Choroid plexus epithelial cell (primary cell): ENCODE data around the gene TGIF2.
"Not testable (repeated sequence)": the region's sequence is repeated elsewhere in the genome, so short reads cannot be mapped to it uniquely, and the experiment has no call there.

ENCODE experiments used
- DNase-seq: peaks from one replicate; pipeline ENCODE4 v3.0.0-alpha.2; 2010; ENCODE audit warnings: low read depth
- H3K4me3 ChIP-seq: 2 replicates; pipeline ENCODE4 v1.5.1; 2011; ENCODE audit warnings: low read depth, mild to moderate bottlenecking, control low read depth, low read length, moderate library complexity
- CTCF ChIP-seq: conservative IDR thresholded peaks from 2 replicates; pipeline ENCODE4 v1.5.1; 2011; ENCODE audit warnings: low read depth, mild to moderate bottlenecking, control low read depth, inconsistent platforms, low read length, moderate library complexity

TGIF2 gene

GRCh38 chr20:36632487-36633284, 59.3 kb downstream of the TGIF2 start:
- TF ChIP-seq CTCF: no peak
- no peak overlapping the region for H3K4me3 ChIP-seq
- DNase-seq: no peak

- H3K4me3 ChIP-seq: no peak overlapping the region
- no peak for DNase-seq
- TF ChIP-seq CTCF: no peak
Observed at GRCh38 chr20:36633285-36633772, 59.9 kb downstream of the TGIF2 start.

- DNase-seq: no peak
- no peak overlapping the region for H3K4me3 ChIP-seq
- no peak for TF ChIP-seq CTCF
Observed at GRCh38 chr20:36634342-36634741, 60.9 kb downstream of the TGIF2 start.

- H3K4me3 ChIP-seq, DNase-seq: not testable (repeated sequence)
Observed at GRCh38 chr20:36638876-36639400, 65.5 kb downstream of the TGIF2 start.

- no peak for DNase-seq
- no peak overlapping the region for H3K4me3 ChIP-seq
- no peak for TF ChIP-seq CTCF
Observed at GRCh38 chr20:36641506-36641843, 68.1 kb downstream of the TGIF2 start.

- no peak for TF ChIP-seq CTCF
- DNase-seq: no peak
- no peak overlapping the region for H3K4me3 ChIP-seq
Observed at GRCh38 chr20:36642136-36642535, 68.7 kb downstream of the TGIF2 start.
